HG02623 (cell line): ENCODE measurements around the gene TUSC2.
"Not testable (repeated sequence)": the region's sequence is repeated elsewhere in the genome, so short reads cannot be mapped to it uniquely, and the experiment has no call there.

ENCODE experiments used
- ATAC-seq: cut with Tn5 transposase; IDR thresholded peaks from one replicate; pipeline ENCODE4 v1.9.1; 2021; ENCODE audit warnings: moderate library complexity; ENCODE audit not compliant: unreplicated experiment

Gene TUSC2

DNA sequence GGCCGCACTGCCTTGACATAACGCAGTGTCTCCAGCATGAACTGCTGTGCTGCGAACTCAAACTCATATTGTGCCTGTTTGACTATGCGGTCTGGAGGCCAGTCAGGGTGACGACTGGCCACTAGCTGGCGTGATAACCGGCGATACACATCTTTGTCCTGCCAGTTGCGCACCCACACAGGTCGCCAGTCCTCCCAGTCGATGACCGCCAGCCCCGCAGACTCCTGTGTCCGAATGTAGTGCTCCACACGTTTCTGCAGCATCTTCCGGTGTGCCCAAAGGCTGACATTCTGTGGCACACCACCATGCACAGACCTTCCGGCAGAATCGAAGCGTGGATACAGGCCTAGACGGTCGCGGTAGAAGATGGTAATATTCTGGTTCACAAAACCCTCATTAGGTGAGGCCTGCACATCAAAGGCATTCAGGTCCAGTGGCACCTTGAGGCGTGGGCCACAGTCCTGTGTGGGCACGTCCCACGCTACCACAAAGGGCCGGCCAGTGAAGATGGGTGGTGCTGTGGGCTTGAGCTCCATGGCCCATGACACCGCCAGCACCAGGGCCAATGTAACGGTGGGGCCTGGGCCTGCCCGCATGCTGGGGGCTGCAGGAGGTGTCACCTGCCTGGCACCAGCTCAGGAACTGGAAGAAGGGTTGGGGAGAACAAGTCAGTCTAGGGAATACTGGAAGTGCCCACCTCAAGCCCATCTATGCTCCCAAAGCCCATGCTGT lies 8.0 kb downstream of the TUSC2 start:
- no peak for ATAC-seq

- no peak for ATAC-seq
Measured at GRCh38 chr3:50319181-50319893, 8.7 kb downstream of the TUSC2 start.

- ATAC-seq, result no peak
Measured at GRCh38 chr3:50318615-50319014, 9.4 kb downstream of the TUSC2 start.

DNA sequence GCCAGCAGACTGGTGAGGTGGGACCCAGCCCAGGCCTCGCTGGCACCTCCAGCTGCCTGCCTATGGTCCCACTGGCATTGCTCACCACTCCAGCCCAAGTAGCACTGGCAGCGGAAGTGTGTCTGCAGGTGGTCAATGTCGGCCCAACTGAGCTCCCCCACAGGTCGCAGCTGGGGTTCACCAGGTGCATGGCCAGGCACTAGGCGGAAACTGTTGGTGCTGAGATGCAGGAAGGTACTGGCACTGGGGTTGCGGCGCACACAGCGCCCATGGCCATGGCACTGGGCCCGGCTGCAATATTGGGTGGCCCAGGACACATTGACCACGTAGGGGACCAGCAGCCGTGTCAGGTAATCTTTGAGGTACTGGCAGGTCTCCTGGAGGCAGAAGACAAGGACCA lies 9.9 kb downstream of the TUSC2 start:
- no peak for ATAC-seq

DNA sequence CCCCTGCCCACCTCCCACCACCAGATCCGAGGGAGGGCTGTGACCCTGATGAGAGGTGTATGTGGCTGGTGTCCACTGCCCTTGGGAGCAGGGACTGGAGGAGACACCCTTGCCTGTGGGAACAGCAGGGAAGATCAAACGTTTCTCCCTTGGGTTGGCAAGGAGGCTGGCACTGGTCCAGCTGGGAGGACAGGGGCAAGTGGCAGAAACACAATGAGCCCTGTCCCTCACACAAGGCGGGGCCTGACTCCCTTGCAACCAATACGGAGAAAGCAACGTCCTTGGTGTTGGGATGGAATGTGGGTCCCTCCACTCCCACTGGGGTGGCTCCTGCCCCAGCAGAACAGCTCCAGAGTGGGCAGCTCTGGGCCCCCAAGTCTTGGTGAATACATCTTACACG lies 10.7 kb downstream of the TUSC2 start:
- no peak for ATAC-seq

- no peak for ATAC-seq
Measured at GRCh38 chr3:50316657-50317242, 11.3 kb downstream of the TUSC2 start.

GRCh38 chr3:50314816-50315215 lies 13.2 kb downstream of the TUSC2 start:
- no peak for ATAC-seq

- no peak for ATAC-seq
Measured at GRCh38 chr3:50314342-50314741, 13.7 kb downstream of the TUSC2 start.

DNA sequence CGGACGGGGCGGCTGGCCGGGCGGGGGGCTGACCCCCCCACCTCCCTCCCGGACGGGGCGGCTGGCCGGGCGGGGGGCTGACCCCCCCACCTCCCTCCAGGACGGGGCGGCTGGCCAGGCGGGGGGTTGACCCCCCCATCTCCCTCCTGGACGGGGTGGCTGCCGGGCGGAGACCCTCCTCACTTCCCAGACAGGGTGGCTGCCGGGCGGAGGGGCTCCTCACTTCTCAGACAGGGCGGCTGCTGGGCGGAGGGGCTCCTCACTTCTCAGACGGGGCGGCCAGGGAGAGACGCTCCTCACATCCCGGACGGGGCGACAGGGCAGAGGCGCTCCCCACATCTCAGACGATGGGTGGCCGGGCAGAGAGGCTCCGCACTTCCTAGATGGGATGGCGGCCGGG lies 16.0 kb downstream of the TUSC2 start:
- ATAC-seq, result not testable (repeated sequence)

DNA sequence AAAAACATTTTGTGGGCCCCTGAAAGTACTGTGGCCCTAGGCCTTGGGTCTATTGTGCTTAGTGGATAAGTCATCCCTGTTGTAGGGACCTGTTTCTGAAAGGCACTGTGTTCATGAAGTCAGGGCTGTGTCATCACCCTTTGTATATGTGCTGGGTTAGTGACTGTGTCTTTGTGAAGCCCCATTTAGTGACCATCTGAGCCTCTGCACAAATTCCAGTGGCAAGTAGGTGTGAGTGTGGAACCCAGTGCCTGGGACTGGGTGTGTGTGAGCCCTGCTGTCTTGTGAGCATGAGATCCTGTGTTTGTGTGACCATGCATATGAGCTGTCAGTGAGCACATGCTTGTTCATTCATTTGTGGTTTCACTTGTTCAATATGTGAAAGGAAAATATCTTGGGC lies 23.4 kb downstream of the TUSC2 start:
- no peak for ATAC-seq

GRCh38 chr3:50303013-50303815 lies 24.8 kb downstream of the TUSC2 start, which contains the start of gene HYAL1:
Gene HYAL1 (minus strand): TSS chr3:50303574. CDS start chr3:50302956, 618 bp downstream.
- no peak for ATAC-seq

DNA sequence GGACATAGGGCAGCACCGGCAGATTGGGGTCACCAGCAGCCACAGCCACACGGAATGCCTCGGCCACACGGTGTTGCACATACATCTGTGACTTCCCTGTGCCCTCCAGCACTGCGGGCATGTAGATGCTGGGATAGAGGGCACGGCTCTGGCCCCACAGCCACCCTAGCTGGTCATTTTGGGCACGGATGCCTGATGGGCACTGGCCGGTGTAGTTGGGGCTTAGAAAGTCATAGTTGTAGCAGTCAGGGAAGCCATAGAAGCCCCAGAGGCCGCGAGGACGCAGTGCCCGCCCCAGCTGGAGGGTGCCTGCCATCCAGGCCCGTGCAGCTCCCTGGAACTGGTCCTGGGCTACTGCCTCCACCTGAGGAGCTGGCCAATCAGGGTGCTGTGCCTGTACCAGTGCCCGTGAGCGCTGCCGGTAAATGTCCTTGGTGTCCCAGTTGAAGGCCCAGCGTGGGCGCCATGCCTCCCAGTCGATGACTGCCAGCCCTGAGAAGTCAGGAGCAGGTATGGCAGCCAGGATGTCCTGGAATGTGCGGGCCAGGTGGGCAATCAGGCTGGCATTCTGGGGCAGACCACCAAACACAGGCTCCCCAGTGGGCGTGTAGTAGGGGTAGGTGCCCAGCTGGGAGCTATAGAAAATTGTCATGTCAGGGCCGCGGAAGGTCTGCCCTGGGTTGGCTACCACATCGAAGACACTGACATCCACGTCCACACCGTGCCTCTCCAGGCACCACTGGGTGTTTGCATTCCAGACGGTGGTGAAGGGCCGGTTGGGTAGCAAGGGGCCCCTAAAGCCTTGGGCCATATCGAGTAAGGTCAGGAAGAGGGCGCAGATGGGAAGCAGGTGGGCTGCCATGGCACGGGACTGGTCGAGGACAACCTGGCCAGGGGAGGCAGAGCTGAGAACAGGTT lies 25.7 kb downstream of the TUSC2 start:
- no peak for ATAC-seq

DNA sequence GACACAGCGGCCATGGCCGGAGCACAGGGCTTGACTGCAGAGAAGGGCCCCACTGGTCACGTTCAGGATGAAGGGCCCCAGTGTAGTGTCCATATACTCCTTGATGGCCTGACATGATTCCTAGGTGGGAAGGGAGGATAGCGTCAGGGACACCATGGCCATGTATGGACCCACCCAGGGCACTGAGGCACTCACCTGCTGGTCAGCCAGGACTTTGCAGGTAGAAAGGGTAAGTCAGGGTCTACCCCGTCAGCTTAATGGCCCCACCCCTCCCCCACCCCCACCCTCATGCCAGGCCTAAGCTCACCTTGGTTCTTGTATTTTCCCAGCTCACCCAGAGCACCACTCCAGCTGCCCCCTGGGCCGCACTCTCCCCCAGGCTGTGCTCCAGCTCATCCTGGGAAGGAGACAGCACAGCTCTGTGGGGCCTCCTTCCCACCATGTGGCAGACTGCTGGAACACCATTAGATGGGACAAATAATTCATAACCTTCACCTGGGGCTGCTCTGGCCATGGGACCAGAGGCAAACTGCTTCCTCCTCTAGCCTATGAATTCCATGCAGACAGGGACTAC lies 27.3 kb downstream of the TUSC2 start:
- ATAC-seq, result no peak

DNA sequence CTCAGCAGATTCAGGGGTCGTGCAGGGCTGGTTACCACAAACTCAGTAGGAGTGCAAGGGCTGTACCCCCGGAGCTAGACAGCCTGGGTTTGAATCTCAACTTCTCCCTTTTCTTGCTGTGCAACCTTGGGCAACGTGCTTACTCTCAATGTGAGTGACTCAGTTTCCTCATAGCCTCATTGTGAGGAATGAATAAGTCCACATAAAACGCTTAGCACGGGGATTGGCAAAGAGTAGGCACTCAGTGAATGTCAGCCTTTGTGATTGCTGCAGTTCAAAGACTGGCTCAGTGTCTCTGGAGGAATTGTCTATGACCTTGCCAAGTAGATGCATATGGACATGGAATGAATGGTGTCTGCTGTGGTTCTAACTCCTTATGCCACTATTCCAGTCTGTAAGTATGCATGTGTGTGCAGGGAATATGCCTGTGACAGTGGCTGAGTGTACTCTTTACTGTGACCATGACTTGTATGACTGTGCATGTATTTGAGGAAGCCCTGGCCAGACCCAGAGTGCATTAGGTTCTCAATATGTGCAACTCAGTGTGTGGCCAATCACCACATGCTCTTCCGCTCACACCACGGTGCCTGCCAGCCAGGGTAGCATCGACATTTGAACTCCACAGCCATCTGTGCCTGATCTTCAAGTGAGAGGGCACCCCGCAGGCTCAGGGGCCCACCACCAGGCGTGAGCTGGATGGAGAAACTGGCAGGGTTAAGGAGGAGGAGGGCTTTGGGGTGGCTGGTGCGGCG lies 27.9 kb downstream of the TUSC2 start:
- ATAC-seq, result no peak

- no peak for ATAC-seq
Measured at GRCh38 chr3:50299638-50299928, 28.4 kb downstream of the TUSC2 start.

- peak; percentile 80 for ATAC-seq
Measured at GRCh38 chr3:50298836-50299637, 29.0 kb downstream of the TUSC2 start, which contains the start of the genes HYAL3 and NAA80. Gene HYAL3 (minus strand): TSS chr3:50299405. CDS start chr3:50295602, 3,803 bp downstream. Gene NAA80 (minus strand): TSS chr3:50299405. CDS start chr3:50297463, 1,942 bp downstream.

DNA sequence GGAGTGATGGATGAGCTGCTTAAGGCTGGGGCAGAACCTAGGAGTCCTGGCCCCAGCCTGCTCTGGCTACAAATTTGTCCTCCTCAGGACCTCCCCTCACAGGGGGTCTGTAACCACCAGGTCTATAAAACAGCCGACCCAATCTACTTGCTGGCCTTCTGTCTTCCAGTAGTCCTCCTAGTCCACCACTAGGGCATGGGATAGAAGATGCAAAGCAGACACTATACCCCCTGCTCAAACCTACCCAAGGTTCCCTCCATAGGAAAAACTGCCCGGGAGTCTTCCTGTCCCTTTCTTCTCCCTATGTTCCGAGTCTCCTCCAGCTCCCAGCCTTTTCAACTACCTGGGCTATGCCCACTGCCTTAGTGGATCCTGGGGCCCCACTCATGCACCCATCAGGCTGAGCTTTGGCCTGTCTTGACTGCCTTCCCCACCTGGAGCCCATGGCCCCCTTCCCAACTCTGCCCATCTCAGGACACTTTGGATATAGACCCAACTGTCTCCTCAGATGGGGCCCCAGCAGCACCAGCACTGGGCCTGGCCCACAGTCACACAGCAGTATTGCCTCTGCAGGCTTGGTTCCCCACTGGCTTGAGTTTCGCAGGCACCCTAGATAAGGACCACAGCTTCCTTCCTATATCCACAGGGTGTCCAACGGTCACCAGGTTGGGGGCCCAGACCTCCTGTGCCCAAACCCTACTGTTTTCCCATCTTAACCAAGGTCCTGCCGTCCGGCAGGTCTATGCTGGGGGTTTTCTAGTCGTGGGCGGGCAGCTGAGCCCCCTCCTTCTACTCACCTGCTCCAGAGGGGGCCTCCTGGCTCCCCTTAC lies 29.9 kb downstream of the TUSC2 start:
- ATAC-seq, result no peak
